ENCODE data around the gene COL4A1.

COL4A1 gene

GRCh38 chr13:110265341-110265681, 41.6 kb downstream of the COL4A1 start:
- DNase-seq, result no peak
- intact Hi-C loops (cut with DNase I), result no loop called here

GRCh38 chr13:110264685-110265275, 42.2 kb downstream of the COL4A1 start:
- no peak for DNase-seq
- intact Hi-C loops (cut with DNase I), result no loop called here

GRCh38 chr13:110263888-110264287, 43.1 kb downstream of the COL4A1 start:
- intact Hi-C loops (cut with DNase I), result no loop called here
- no peak for DNase-seq

GRCh38 chr13:110263404-110263803, 43.6 kb downstream of the COL4A1 start:
- no peak for DNase-seq
- intact Hi-C loops (cut with DNase I), result no loop called here

- intact Hi-C loops (cut with DNase I), result no loop called here
- DNase-seq, result no peak
These were observed 44.3 kb downstream of the COL4A1 start for GRCh38 chr13:110262508-110263291.

- intact Hi-C loops (cut with DNase I), result no loop called here
These were observed 44.9 kb downstream of the COL4A1 start for GRCh38 chr13:110262082-110262436.

GRCh38 chr13:110261166-110262081, 45.5 kb downstream of the COL4A1 start:
- intact Hi-C loops (cut with DNase I), result no loop called here
- no peak for DNase-seq

More at GRCh38 chr13:110262082-110262436, 44.9 kb downstream of the COL4A1 start:
- no peak for DNase-seq

- intact Hi-C loops (cut with DNase I), result no loop called here
- DNase-seq, result no peak
These were observed 47.3 kb downstream of the COL4A1 start for GRCh38 chr13:110259651-110260050.

- DNase-seq, result no peak
- intact Hi-C loops (cut with DNase I), result no loop called here
These were observed 47.9 kb downstream of the COL4A1 start for GRCh38 chr13:110258876-110259631.

GRCh38 chr13:110257408-110257807, 49.5 kb downstream of the COL4A1 start:
- intact Hi-C loops (cut with DNase I), result no loop called here
- DNase-seq, result no peak

GRCh38 chr13:110256126-110256905, 50.6 kb downstream of the COL4A1 start:
- intact Hi-C loops (cut with DNase I), result no loop called here
- no peak for DNase-seq

GRCh38 chr13:110254751-110255553, 52.0 kb downstream of the COL4A1 start:
- no peak for DNase-seq
- intact Hi-C loops (cut with DNase I), result no loop called here

GRCh38 chr13:110254151-110254679, 52.7 kb downstream of the COL4A1 start:
- intact Hi-C loops (cut with DNase I), result no loop called here
- no peak for DNase-seq

GRCh38 chr13:110251193-110251819, 55.7 kb downstream of the COL4A1 start:
- intact Hi-C loops (cut with DNase I), result no loop called here
- no peak for DNase-seq

- intact Hi-C loops (cut with DNase I), result no loop called here
- no peak for DNase-seq
These were observed 56.6 kb downstream of the COL4A1 start for GRCh38 chr13:110250258-110250891.

GRCh38 chr13:110249326-110249725, 57.6 kb downstream of the COL4A1 start:
- no peak for DNase-seq
- intact Hi-C loops (cut with DNase I), result no loop called here

GRCh38 chr13:110248449-110249143, 58.4 kb downstream of the COL4A1 start:
- intact Hi-C loops (cut with DNase I), result no loop called here

More at GRCh38 chr13:110248449-110249143, 58.4 kb downstream of the COL4A1 start:
- peak in 1 of 10 donors; percentile 62 for DNase-seq
